ENCODE measurements around the gene SFTPD.
"Not testable (repeated sequence)": the region's sequence is repeated elsewhere in the genome, so short reads cannot be mapped to it uniquely, and the experiment has no call there.

GRCh38 chr10:79915838-79916237 lies 33.1 kb downstream of the SFTPD start:
- not testable (repeated sequence) for TF ChIP-seq CTCF (IDR thresholded peaks at IDR 0.05 in 2 of 3, conservative IDR thresholded peaks at IDR 0.05 in 1 of 3; ENCODE audit: control insufficient read depth in 2 of 3, extremely low read depth in 1 of 3, insufficient read depth in 1 of 3, low read depth in 3 of 3, low read length in 3 of 3); FOXM1 (IDR thresholded peaks at IDR 0.05; ENCODE audit: low read depth, low read length); EP300 (IDR thresholded peaks at IDR 0.05; ENCODE audit: borderline replicate concordance in 1 of 2, control insufficient read depth in 1 of 2, low read depth in 2 of 2, low read length in 2 of 2); YY1 (IDR thresholded peaks at IDR 0.05; ENCODE audit: low read depth, low read length); RFX5 (IDR thresholded peaks at IDR 0.05; ENCODE audit: low read depth, low read length); POLR2A (IDR thresholded peaks at IDR 0.05; ENCODE audit: low read depth, low read length)
